ENCODE results near the gene PLXNA4.

Gene PLXNA4

DNA sequence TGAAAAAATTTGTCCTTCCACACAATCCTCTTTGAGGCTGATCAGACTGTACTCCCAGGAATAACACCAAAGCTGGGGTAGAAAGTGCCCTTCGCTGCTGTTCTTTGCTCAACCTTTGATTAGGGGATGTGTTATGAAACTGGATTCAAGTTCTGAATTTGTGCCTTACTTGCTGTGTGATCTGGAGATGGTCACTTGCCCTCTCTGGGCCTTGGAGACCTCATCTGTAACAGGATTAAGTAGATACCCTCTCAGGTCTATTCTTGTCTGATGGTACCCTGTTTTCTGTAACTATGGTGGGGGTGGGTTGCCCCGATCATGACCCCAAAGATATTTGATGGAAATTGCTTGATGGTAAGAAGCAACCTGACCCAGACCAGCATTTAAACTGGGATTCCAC lies 368.5 kb downstream of the PLXNA4 start:
- DNase-seq (ENCODE audit: low read depth in 1 of 2, low spot score in 1 of 2), result no peak
- Histone ChIP-seq H3K27ac (replicated peaks) (no peak overlapping the region), H3K27me3 (ENCODE audit: insufficient read depth, poor library complexity, severe bottlenecking) (no peaks in the 10 kb centered on the region), H3K4me3 (replicated peaks; ENCODE audit: insufficient read depth, low read length) (no peak overlapping the region)
- TF ChIP-seq POLR2AphosphoS5 (IDR thresholded peaks at IDR 0.05; ENCODE audit: low read depth), result no peak
- TF ChIP-seq, protein P1, sequence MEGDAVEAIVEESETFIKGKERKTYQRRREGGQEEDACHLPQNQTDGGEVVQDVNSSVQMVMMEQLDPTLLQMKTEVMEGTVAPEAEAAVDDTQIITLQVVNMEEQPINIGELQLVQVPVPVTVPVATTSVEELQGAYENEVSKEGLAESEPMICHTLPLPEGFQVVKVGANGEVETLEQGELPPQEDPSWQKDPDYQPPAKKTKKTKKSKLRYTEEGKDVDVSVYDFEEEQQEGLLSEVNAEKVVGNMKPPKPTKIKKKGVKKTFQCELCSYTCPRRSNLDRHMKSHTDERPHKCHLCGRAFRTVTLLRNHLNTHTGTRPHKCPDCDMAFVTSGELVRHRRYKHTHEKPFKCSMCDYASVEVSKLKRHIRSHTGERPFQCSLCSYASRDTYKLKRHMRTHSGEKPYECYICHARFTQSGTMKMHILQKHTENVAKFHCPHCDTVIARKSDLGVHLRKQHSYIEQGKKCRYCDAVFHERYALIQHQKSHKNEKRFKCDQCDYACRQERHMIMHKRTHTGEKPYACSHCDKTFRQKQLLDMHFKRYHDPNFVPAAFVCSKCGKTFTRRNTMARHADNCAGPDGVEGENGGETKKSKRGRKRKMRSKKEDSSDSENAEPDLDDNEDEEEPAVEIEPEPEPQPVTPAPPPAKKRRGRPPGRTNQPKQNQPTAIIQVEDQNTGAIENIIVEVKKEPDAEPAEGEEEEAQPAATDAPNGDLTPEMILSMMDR (IDR thresholded peaks at IDR 0.05; ENCODE audit: insufficient read depth, low read length), result no peak
- TF ChIP-seq GABPA (IDR thresholded peaks at IDR 0.05; ENCODE audit: low read depth), result no peak
- TF ChIP-seq, protein P2, sequence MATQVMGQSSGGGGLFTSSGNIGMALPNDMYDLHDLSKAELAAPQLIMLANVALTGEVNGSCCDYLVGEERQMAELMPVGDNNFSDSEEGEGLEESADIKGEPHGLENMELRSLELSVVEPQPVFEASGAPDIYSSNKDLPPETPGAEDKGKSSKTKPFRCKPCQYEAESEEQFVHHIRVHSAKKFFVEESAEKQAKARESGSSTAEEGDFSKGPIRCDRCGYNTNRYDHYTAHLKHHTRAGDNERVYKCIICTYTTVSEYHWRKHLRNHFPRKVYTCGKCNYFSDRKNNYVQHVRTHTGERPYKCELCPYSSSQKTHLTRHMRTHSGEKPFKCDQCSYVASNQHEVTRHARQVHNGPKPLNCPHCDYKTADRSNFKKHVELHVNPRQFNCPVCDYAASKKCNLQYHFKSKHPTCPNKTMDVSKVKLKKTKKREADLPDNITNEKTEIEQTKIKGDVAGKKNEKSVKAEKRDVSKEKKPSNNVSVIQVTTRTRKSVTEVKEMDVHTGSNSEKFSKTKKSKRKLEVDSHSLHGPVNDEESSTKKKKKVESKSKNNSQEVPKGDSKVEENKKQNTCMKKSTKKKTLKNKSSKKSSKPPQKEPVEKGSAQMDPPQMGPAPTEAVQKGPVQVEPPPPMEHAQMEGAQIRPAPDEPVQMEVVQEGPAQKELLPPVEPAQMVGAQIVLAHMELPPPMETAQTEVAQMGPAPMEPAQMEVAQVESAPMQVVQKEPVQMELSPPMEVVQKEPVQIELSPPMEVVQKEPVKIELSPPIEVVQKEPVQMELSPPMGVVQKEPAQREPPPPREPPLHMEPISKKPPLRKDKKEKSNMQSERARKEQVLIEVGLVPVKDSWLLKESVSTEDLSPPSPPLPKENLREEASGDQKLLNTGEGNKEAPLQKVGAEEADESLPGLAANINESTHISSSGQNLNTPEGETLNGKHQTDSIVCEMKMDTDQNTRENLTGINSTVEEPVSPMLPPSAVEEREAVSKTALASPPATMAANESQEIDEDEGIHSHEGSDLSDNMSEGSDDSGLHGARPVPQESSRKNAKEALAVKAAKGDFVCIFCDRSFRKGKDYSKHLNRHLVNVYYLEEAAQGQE (IDR thresholded peaks at IDR 0.05; ENCODE audit: insufficient replicate concordance, low read depth), result no peak
- no peak for TF ChIP-seq SPI1 (IDR thresholded peaks at IDR 0.05; ENCODE audit: borderline replicate concordance, low read depth)

DNA sequence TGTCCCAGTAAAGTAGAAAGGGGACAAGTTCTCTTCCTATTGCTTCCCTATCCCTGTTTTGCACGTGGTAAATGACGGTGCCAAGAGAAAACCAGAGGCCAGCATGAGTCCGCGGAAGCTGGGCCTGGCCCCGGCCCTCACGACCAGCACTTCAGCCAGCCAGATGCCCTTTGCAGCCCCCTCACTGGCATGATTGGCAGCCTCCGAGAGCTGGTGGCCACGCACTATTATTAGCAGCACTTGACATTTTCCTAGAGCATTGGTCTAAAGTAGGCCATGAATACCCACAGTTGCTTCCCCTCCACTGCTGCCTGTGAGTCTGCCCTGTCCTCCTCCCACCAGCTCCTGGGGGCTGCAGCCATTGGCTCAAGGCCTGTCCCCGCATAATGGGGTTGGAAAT lies 369.1 kb downstream of the PLXNA4 start:
- no peak for DNase-seq (ENCODE audit: low read depth in 1 of 2, low spot score in 1 of 2)

DNA sequence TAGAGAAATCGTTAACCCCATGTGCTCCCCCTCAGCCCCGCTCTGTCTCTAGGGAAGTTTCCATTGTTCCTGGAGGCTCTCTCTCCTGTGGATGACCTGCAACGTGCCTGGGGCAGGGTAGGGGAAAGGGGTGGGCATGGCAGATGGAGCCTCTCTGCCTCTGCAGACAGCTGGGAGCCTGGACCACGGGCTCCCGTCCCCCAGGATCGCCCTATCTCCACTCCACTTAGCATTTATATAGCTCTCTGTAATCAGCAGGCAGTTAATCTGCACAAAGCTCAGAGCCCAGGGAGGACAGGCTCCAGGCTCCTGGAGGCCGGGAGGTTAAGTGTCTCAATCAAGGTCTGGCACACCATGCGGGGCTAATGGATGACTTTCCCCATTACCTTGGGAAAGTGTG lies 369.7 kb downstream of the PLXNA4 start:
- TF ChIP-seq POLR2AphosphoS5 (IDR thresholded peaks at IDR 0.05; ENCODE audit: low read depth) (no peak), SPI1 (IDR thresholded peaks at IDR 0.05; ENCODE audit: borderline replicate concordance, low read depth) (no peak), GABPA (IDR thresholded peaks at IDR 0.05; ENCODE audit: low read depth) (no peak)
- TF ChIP-seq, protein P1 (IDR thresholded peaks at IDR 0.05; ENCODE audit: insufficient read depth, low read length), result no peak
- TF ChIP-seq, protein P2 (IDR thresholded peaks at IDR 0.05; ENCODE audit: insufficient replicate concordance, low read depth), result no peak
- DNase-seq (ENCODE audit: low read depth in 1 of 2, low spot score in 1 of 2), result no peak
- Histone ChIP-seq H3K27me3 (ENCODE audit: insufficient read depth, poor library complexity, severe bottlenecking) (no peaks in the 10 kb centered on the region), H3K4me3 (replicated peaks; ENCODE audit: insufficient read depth, low read length) (no peak overlapping the region), H3K27ac (replicated peaks) (no peak overlapping the region)

More for the DNA sequence above, 369.1 kb downstream of the PLXNA4 start:
- Histone ChIP-seq H3K4me3 (replicated peaks; ENCODE audit: insufficient read depth, low read length) (no peak overlapping the region), H3K27ac (replicated peaks) (no peak overlapping the region), H3K27me3 (ENCODE audit: insufficient read depth, poor library complexity, severe bottlenecking) (no peaks in the 10 kb centered on the region)
- TF ChIP-seq, protein P2 (IDR thresholded peaks at IDR 0.05; ENCODE audit: insufficient replicate concordance, low read depth), result no peak
- TF ChIP-seq POLR2AphosphoS5 (IDR thresholded peaks at IDR 0.05; ENCODE audit: low read depth), result no peak
- no peak for TF ChIP-seq GABPA (IDR thresholded peaks at IDR 0.05; ENCODE audit: low read depth)
- TF ChIP-seq, protein P1 (IDR thresholded peaks at IDR 0.05; ENCODE audit: insufficient read depth, low read length), result no peak
- no peak for TF ChIP-seq SPI1 (IDR thresholded peaks at IDR 0.05; ENCODE audit: borderline replicate concordance, low read depth)
